Left kidney (tissue), 8 donors: Measurements from ENCODE around the gene PRB2. TPM values are rescaled to one million over a fixed set of nuclear protein-coding genes. Genes with fewer than 3 reads are reported as not detected.
"Not testable (repeated sequence)": the region's sequence is repeated elsewhere in the genome, so short reads cannot be mapped to it uniquely, and the experiment has no call there.

Source experiments
- DNase-seq: peaks from one replicate; pipeline ENCODE4 v3.0.0-alpha.2; 2013
- long read RNA-seq, 8 donors: transcript quantifications; one replicate each; lab custom pipeline, GENCODE V29; 2026
- polyA plus RNA-seq: library from polyadenylated mRNA; unstranded; fragments of 120-200 nt; gene quantifications from one replicate; pipeline ENCODE4 v1.2.1, GENCODE V29; 2013; ENCODE audit not compliant: insufficient read length

Gene PRB2
- 1.5 TPM for polyA plus RNA-seq
- long read RNA-seq, donor 1, result 0 reads
- long read RNA-seq, donor 2, result 0 reads
- long read RNA-seq, donor 3, result 0 reads
- long read RNA-seq, donor 4, result 0 reads
- long read RNA-seq, donor 5, result 0 reads
- long read RNA-seq, donor 6, result 0 reads
- long read RNA-seq, donor 7, result 0 reads
- long read RNA-seq, donor 8, result 0 reads

DNA sequence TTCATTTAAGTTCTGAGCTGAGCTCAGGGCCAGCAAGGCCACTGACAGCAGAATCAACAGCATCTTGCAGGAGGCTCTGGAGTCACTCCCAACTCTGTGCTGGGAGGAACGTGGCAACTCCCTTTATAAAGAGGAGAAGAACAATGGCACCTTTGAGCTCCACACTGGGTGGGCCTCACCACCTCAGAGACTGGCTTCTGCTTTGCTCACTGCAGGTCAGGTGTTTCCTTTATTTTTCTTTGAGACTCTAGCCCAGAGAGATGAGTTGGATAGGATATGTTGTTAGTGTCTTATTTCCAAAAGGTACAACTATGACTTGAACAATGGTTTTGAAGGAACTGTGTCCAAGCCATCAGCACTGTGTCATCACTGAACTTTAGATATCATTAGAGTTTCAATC is at the start of gene PRB2:
Gene PRB2, minus strand, starts transcription at position 101 of the 400 bp plus-strand sequence. Its CDS starts 38 bp downstream, at position 63.
- not testable (repeated sequence) for DNase-seq

DNA sequence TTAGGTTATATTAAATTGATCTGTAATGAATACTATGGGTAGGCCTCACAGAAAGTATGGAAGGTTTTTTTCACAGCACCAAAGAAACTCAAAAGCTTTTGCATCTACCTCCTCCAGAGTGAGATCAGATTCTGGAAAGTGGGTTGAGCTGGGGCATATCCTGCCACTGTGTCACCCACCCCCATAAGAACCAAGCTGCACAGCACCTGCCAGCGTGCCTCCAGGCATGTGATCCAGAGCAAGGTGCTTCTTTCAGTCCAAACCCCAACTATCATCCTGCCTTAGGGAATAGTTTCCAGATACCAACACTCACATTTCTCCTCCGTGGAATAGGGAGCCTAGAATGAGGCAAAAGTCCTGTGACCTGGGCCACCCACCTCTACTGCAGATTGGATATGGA is 42.6 kb upstream of the PRB2 start:
- no peak for DNase-seq

DNA sequence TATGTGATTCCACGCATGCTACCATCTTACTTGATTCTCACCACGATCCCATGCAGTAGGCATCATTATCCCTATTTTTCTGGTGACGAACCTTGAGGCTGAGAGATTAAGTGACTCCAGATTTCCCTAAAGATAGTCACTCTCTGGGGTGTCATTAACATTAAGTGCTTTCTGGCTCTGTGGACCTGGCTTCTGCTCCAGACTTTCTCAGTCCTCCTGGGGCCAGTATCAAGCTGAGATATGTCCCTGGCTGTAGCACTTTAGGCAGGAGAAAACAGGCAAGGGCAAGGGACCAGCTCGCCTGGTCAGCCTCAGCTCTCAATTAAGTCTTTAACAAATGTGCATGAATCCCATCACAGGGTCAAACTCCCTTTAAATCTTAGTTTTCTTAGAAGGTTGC is 38.3 kb upstream of the PRB2 start:
- no peak for DNase-seq

DNA sequence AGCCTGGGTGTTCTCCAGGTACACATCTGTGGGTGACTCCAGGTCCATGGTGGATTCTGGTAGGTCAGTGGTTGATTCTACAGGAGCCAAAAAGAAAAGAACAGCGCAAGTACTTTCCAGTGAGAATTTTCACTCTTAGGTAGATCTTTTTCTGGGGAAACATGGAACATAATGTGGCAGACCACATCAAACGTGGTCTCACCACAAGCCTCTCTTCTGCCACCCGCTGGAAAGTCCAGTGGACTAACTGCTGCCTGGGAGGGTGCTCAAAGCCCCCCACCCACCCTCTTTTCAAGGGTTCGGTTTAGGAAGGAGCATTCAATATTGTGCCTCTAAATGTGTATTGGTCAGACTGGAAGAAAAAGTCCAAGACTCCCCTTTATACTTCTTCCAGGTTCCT is 36.1 kb upstream of the PRB2 start:
- no peak for DNase-seq

DNA sequence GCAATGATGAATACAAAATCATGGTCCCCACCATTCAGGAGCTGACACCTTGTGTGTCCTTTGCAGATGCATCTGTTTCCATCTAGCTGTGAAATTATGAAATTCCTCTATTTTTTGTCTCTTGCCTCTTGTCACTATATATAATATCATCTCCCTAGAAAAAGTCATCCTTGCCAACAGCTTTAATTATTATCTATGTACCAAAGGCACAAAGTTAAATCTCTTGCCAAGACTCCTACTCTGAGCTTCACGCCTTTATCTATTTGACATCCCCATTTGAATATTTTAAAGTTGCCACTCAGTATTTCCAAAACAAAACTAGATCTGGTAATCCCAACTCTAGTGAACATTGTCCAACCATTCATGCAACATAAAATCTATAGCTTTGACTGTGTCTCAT is 32.0 kb upstream of the PRB2 start:
- no peak for DNase-seq

DNA sequence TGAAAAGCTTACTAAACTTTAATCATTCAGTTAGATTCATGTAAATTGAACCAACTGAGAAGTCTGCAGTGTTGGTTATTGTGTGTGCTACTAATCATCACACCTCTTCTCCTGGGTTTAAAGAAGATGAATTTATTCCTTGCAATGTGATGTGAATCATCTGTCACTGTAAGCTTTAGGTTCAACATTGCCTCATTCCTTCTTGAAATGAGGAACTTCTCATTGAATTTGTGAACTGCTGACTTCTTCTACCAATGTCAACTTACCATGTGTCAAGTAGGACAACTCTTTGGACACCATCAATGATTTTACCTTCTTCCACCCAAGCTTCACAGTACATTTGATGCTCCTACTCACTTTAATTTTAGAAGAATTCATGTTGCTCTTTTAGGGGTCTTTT is 17.4 kb upstream of the PRB2 start:
- DNase-seq, result no peak

DNA sequence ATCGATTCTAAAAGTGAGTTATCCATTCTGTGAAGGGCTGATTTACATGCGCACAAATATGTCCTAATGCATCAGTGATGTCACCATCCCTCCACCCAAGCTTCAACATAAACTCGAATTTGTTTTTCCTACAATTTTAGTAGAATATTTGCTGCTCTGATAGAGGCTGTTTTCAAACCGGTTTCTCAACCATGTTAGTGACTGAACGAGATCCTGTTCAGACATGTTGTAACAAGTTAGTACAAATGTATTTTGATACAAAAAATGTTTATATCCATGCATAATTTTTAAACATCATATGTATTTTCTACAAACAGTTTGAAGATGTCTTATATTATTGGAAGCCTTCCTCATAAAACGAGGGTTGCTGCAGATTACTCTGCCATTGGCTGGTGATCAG is 12.7 kb upstream of the PRB2 start:
- no peak for DNase-seq

DNA sequence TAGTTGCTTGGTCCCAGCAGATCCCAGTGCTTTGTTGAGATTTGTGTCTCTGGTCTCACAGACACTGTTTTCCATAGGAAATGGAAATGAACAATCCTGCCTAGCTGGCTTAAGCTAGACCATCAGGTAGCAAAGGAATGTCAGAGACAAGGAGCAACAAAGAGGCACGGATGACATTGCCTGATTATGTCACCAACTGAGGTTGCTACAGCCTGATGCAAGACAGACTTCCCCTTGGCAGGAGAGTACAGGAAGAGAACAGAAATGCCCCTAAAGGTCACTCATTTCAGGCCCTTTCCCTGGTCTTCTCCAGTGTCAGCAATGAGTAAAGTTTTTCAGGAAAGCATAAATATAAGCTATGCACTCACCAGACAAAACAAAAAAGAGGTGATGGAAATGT is 2.0 kb upstream of the PRB2 start:
- DNase-seq, result no peak

DNA sequence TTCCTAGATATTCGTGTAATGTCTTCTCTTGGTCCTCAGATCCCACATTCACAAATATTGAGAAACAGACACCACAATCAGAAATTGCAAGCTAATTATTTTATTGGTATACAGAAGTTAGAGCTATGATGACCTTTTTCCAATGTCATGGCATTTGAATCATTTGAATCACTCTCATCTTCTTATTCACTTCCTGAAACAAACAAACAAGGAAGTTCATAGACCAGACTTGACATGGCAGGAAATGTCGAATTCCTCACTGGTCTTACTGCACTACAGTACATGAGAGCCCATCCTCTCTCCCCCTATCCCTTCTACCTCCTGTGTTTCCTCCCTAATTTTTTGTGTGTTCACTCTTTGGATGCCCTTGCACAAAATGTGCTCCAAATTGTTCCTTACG is 3.9 kb downstream of the PRB2 start:
- DNase-seq, result not testable (repeated sequence)

DNA sequence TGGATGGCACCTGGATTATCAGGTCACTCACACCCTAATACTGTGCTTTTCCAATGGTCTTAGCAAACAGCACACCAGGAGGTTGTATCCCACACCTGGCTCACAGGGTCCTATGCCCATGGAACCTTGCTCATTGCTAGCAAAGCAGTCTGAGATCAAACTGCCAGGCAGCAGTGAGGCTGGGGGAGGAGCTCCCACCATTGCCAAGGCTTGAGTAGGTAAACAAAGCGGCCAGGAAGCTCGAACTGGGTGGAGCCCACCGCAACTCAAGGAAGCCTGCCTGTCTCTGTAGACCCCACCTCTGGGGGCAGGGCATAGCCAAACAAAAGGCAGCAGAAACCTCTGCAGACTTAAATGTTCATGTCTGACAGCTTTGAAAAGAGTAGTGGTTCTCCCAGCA is 17.9 kb downstream of the PRB2 start:
- not testable (repeated sequence) for DNase-seq

DNA sequence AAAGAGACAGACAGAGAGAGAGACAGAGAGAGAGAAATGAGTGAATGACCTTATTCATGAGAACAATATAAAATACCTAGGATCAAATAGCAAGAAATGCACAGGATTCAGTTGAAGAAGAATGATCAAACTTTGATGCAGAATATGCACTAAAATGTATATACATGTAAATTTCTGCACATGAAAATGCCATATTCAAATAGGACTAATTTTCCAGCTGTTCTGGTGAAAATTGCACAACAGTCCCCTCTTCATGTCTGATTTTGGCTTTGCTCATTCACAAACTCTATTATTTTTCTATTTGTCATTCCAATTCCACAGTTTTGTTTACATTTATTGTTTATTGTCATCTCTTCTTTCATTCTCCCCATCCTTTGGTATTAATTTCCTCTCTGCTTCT is 34.2 kb downstream of the PRB2 start:
- DNase-seq, result no peak

DNA sequence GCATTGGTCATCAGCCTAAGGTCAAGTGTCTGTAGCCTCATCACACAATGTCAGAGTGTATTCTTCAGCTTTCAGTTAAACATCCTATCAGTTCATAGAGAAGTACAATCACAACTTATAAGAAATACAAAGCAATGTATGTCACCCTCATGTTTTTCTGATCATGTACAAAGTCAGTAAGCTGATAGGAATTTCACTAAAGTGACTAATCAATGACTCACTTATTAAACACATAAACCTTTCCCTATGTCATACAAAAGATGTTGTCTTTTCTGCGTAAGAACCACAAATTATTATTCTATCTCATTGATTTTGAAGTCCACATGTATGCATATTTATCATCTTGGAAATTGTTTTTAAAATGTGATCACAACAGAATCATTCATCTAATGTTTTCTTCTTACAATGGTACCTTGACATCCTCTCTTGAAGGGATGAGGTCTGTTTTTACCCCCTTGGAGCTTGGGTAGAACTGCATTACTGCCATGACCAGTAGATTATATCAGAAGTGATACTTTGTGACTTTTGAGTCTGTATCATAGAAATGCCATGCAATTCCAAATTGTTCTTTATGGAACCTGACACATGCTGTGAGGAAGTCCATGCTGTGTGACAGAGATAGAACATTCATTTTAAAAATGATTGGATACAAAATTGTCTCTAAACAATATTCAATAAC is 35.0 kb downstream of the PRB2 start:
- DNase-seq, result not testable (repeated sequence)

DNA sequence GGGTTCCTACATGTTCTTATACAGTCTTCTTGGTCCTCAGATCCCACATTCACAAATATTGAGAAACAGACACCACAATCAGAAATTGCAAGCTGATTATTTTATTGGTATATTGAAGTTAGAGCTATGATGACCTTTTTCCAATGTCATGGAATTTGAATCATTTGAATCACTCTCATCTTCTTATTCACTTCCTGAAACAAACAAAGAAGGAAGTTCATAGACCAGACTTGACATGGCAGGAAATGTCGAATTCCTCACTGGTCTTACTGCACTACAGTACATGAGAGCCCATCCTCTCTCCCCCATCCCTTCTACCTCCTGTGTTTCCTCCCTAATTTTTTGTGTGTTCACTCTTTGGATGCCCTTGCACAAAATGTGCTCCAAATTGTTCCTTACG is 43.6 kb downstream of the PRB2 start:
- not testable (repeated sequence) for DNase-seq

DNA sequence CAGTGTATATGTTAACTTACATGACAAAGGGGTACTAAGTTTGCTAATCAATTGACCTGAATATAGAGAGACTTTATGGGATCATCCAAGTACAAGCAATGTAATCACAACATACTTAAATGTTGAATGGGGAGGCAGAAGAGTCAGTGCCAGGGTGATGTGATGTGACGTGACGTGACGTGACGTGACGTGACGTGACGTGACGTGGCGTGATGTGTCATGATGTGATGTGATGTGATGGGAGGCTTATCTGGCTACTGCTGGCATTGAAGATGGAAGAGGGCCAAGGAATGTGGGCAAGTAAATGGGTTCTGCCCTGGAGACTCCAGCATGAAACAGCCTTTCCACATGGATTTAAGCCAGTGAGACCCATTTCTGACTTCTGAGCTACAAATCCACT is 46.9 kb downstream of the PRB2 start:
- no peak for DNase-seq

DNA sequence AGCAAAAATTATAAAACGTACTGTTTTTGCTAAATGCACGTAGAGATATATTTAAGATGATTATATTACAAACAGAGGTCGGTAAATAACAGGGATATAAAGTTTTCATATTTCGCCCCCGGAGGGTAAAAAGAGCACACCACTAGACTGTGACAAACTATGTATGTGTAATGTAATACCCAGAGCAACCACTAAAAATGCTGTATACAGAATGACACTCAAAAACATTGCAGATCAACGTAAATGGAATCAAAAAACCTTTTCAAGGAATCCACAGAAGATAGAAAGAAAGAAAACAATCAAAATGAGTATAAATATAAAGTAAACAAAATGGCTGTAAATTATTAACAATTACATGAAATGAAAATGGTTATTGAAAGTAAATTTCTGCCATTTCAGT is 47.6 kb downstream of the PRB2 start:
- no peak for DNase-seq

DNA sequence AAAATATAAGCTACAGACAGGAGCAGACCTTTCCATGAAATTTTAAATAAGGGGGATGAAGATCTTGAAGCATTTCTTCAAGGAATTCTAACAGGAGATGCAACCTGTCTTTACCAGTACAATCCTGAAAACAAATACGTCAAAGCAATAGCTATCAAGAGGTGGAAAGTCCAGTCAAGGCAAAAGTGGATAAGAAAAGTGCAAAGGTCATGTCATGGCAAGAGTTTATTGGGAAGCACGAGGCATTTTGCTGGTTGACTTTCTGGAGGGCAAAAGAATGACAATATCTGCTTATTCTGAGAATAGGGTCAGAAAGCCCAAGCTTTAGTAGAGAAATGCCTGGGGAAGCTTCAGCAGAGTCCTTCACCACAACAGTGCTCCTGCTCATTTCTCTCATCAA is 50.9 kb downstream of the PRB2 start:
- no peak for DNase-seq

Other genes starting within 250 kb of the PRB2 start
- gene SMIM10L1, start 224.4 kb downstream of the PRB2 start, polyA plus RNA-seq, result 17.1 TPM
- gene TAS2R42, start 208.6 kb downstream of the PRB2 start, polyA plus RNA-seq, result not detected
- not detected for gene PRB3, start 125.9 kb downstream of the PRB2 start, polyA plus RNA-seq
- not detected for gene PRB4, start 85.1 kb downstream of the PRB2 start, polyA plus RNA-seq